Ovary (tissue), 9 donors: ENCODE data around the gene NT5C. TPM values are rescaled to one million over a fixed set of nuclear protein-coding genes. Genes with fewer than 3 reads are reported as not detected.

Source experiments
- DNase-seq, 5 donors: peaks; one replicate each; pipeline ENCODE4 v3.0.0-alpha.2; 2019 to 2020
- H3K27ac ChIP-seq, 2 donors: fragments of 200-600 bp; one replicate each; pipeline versions ENCODE4 v1.5.1 to v1.8.0; 2019 to 2022
- H3K27me3 ChIP-seq: fragments of 200-600 bp; one replicate; pipeline ENCODE4 v1.8.0; 2022
- H3K36me3 ChIP-seq: fragments of 200-600 bp; sonication (generic); one replicate; pipeline ENCODE4 v1.5.1; 2019
- H3K4me1 ChIP-seq: one replicate; pipeline ENCODE4 v1.8.1; 2013; ENCODE audit warnings: mild to moderate bottlenecking, moderate library complexity; ENCODE audit not compliant: insufficient read depth
- H3K4me3 ChIP-seq: fragments of 200-600 bp; sonication (generic); one replicate; pipeline ENCODE4 v1.5.1; 2017
- H3K9me3 ChIP-seq, 2 donors: fragments of 200-600 bp in 1 of 2; sonication (generic) in 1 of 2; one replicate each; pipeline versions ENCODE4 v1.5.1 to v1.8.1; 2013 to 2019; ENCODE audit warnings: mild to moderate bottlenecking in 1 of 2, moderate library complexity in 1 of 2
- EP300 ChIP-seq: sonication (generic); formaldehyde crosslinking; IDR thresholded peaks from one replicate; pipeline ENCODE4 v1.6.1; 2017; ENCODE audit warnings: antibody characterized with exemption
- POLR2A ChIP-seq: fragments of 450-650 bp; IDR thresholded peaks from one replicate; pipeline ENCODE4 v1.6.1; 2017; ENCODE audit warnings: antibody characterized with exemption, mild to moderate bottlenecking, moderate library complexity
- WGBS, 3 donors: extraction: QIAGEN DNeasy Blood & Tissue Kit in 1 of 3; methylation state at CpG; one replicate each; pipeline versions ENCODE4 v1.1.5 to v1.1.7; 2013 to 2017; 5-methylcytosine and 5-hydroxymethylcytosine counted together
- intact Hi-C, 4 donors: fragments of 100-400 bp; cut with DNase I; formaldehyde crosslinking; loops; one replicate each; pipeline versions ENCODE4 v1.11.0 to v1.15.1; 2022 to 2023
- polyA plus RNA-seq, 2 donors: library from polyadenylated mRNA; stranded (reverse); fragments of 200-250 nt in 1 of 2; fragments of 350-450 nt in 1 of 2; fragmentation: Illumina TruSeq in 1 of 2; extraction: RNeasy Lipid Tissue Mini Kit (QIAGEN cat#74804) in 1 of 2; gene quantifications; one replicate each; pipeline ENCODE4 v1.2.3, GENCODE V29; 2013 to 2014
- small RNA-seq: library from RNA; depleted of rRNA; stranded (forward); fragments of <200 nt; gene quantifications from one replicate; pipeline ENCODE3, GENCODE V24; 2016
- total RNA-seq, 7 donors: library from RNA; depleted of rRNA in 2 of 7; stranded (reverse); fragments of >200 nt in 2 of 7; fragmentation: NEBNext Ultra II Directional in 3 of 7; extraction: Animal tissue kit (Norgen Biotek cat#: 25700) in 3 of 7; gene quantifications; one replicate each; pipeline versions ENCODE4 v1.1.0 to v1.2.4, GENCODE V29; 2016 to 2023
- TF ChIP-seq, protein P1 (sequence below), 3 donors: fragments of 450-650 bp in 2 of 3; fragments of 200-600 bp in 1 of 3; IDR thresholded peaks; one replicate each; pipeline versions ENCODE4 v1.5.1 to v1.8.0; 2016 to 2022; ENCODE audit warnings: antibody characterized with exemption in 3 of 3, mild to moderate bottlenecking in 1 of 3
- donor health status: DM: no; HTN: no; CAD: no; lungs with moderate emphysema.
- donor health status: DM: no; HTN: no; CAD: no.
- donor health status: Bipolar disorder and iron deficiency.
- donor health status: DM: yes; HTN: yes; CAD: no.
- donor health status: DM: no; HTN: no; CAD: no.
- donor health status: DM: yes; HTN: yes; CAD: no.

Gene NT5C
- total and polyA plus RNA-seq, 9 donors = 10.0 to 118 (median 65.9) TPM

DNA sequence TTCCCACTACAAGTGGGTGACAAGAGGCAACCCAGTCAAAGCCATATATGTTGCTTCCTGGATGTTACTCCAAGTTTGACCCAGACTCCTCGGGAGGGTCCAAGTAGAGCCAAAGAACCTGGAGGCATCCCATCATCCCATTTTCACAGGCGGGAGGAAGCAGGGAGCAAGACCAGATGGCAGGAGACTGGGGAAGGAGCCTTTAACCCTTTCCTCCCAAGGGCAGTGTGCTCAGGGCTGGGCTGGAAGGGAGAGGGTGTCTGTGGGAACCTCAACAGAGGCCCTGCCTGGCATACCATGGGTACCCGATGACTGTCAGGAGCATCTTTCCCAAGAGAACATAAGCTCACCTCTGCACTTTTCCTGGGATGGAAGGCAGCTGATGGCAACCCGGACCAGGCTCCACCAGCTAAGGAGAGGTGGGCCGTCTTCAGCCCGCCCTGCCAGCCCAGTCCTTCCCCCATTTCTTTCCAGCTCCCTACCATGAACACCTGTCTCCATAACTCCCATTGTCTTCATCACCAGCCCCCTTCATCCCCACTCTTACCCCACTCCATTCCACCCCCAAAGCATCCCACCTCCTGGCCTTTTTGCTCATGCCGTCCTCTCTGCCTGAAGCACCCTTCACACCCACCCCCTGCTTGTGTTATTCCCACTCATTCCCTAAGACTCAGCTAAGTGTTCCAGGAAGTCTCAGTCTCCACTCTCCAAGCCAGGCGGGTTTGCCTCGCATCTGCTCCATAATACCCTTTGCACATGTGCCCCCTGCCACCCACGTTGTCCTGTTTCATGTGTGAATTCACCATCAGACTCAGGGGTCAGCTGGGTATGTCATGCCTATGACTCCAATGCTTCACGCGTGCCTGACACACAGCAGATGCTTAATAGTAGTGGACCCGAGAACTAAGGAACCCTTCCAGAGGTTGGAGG lies 49.7 kb downstream of the NT5C start:
- WGBS, 3 donors = 72 to 73% (median 73%) methylated on average over 13 of the region's 13 CpGs

More for the DNA sequence above, 49.7 kb downstream of the NT5C start:
- H3K4me1 ChIP-seq = peaks cover 4% of the 10 kb centered on the region
- no peak overlapping the region for H3K4me3 ChIP-seq
- DNase-seq = no peak
- no peak overlapping the region for H3K27ac ChIP-seq
- H3K27me3 ChIP-seq = no peaks in the 10 kb centered on the region
- TF ChIP-seq EP300 (no peak), POLR2A (no peak)
- TF ChIP-seq, protein P1, sequence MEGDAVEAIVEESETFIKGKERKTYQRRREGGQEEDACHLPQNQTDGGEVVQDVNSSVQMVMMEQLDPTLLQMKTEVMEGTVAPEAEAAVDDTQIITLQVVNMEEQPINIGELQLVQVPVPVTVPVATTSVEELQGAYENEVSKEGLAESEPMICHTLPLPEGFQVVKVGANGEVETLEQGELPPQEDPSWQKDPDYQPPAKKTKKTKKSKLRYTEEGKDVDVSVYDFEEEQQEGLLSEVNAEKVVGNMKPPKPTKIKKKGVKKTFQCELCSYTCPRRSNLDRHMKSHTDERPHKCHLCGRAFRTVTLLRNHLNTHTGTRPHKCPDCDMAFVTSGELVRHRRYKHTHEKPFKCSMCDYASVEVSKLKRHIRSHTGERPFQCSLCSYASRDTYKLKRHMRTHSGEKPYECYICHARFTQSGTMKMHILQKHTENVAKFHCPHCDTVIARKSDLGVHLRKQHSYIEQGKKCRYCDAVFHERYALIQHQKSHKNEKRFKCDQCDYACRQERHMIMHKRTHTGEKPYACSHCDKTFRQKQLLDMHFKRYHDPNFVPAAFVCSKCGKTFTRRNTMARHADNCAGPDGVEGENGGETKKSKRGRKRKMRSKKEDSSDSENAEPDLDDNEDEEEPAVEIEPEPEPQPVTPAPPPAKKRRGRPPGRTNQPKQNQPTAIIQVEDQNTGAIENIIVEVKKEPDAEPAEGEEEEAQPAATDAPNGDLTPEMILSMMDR (IDR thresholded peaks at IDR 0.05) = no peak
- intact Hi-C loops = no loop called here
- no peaks in the 10 kb centered on the region for H3K36me3 ChIP-seq
- no peaks in the 10 kb centered on the region for H3K9me3 ChIP-seq

Small RNAs within 50 kb of the gene (small RNA-seq; reads per million reads assigned to genes)
- not detected for gene RF00019

Other genes starting within 250 kb of the NT5C start
- gene FADS6, start 238.1 kb downstream of the NT5C start, total RNA-seq = under 1 TPM in 1 of 7 donors, not detected in 6; 0.42 TPM
- gene FADS6, start 238.1 kb downstream of the NT5C start, polyA plus RNA-seq = under 1 TPM in 1 of 2 donors, not detected in 1; 0.12 TPM
- gene USH1G, start 208.5 kb downstream of the NT5C start, total RNA-seq = 1 to 10 TPM in 4 of 7 donors, under 1 TPM in 3; 0.57 to 1.4 (median 1.1) TPM
- gene USH1G, start 208.5 kb downstream of the NT5C start, polyA plus RNA-seq = under 1 TPM; 0.08 to 0.29 TPM
- not detected for gene OTOP2, start 207.5 kb downstream of the NT5C start, total RNA-seq
- not detected for gene OTOP2, start 207.5 kb downstream of the NT5C start, polyA plus RNA-seq
- not detected for gene OTOP3, start 195.8 kb downstream of the NT5C start, total RNA-seq
- not detected for gene OTOP3, start 195.8 kb downstream of the NT5C start, polyA plus RNA-seq
- 10 to 100 TPM in 2 of 7 donors, 1 to 10 TPM in 5; 1.8 to 21.6 (median 5.2) TPM for gene HID1, start 159.0 kb downstream of the NT5C start, total RNA-seq
- 1 to 10 TPM; 4.1 to 7.2 TPM for gene HID1, start 159.0 kb downstream of the NT5C start, polyA plus RNA-seq
- 10 to 100 TPM in 1 of 7 donors, 1 to 10 TPM in 6; 4.5 to 19.2 (median 5.8) TPM for gene CDR2L, start 144.1 kb downstream of the NT5C start, total RNA-seq
- 1 to 10 TPM; 2.1 to 3.3 TPM for gene CDR2L, start 144.1 kb downstream of the NT5C start, polyA plus RNA-seq
- gene MRPL58, start 119.1 kb downstream of the NT5C start, total RNA-seq = 10 to 100 TPM; 17.9 to 40.6 (median 22.0) TPM
- gene MRPL58, start 119.1 kb downstream of the NT5C start, polyA plus RNA-seq = 10 to 100 TPM; 24.3 to 39.7 TPM
- gene ATP5PD, start 84.8 kb downstream of the NT5C start, total RNA-seq = 100 to 1,000 TPM; 137 to 226 (median 153) TPM
- 100 to 1,000 TPM; 199 to 331 TPM for gene ATP5PD, start 84.8 kb downstream of the NT5C start, polyA plus RNA-seq
- gene KCTD2, start 84.5 kb downstream of the NT5C start, total RNA-seq = 10 to 100 TPM; 25.0 to 62.5 (median 50.2) TPM
- 10 to 100 TPM; 35.8 to 66.8 TPM for gene KCTD2, start 84.5 kb downstream of the NT5C start, polyA plus RNA-seq
- gene SLC16A5, start 43.8 kb downstream of the NT5C start, total RNA-seq = 10 to 100 TPM in 5 of 7 donors, 1 to 10 TPM in 2; 6.0 to 20.6 (median 12.6) TPM
- gene SLC16A5, start 43.8 kb downstream of the NT5C start, polyA plus RNA-seq = 1 to 10 TPM; 2.0 to 10.0 TPM
- 1 to 10 TPM; 4.6 to 8.5 (median 5.1) TPM for gene ARMC7, start 21.8 kb downstream of the NT5C start, total RNA-seq
- gene ARMC7, start 21.8 kb downstream of the NT5C start, polyA plus RNA-seq = 10 to 100 TPM in 1 of 2 donors, 1 to 10 TPM in 1; 5.7 to 10.5 TPM
- 10 to 100 TPM; 12.9 to 46.4 (median 20.2) TPM for gene JPT1, start 22.8 kb upstream of the NT5C start, total RNA-seq
- gene JPT1, start 22.8 kb upstream of the NT5C start, polyA plus RNA-seq = 10 to 100 TPM; 20.0 to 54.5 TPM
- 100 to 1,000 TPM in 5 of 7 donors, 10 to 100 TPM in 2; 75.7 to 504 (median 395) TPM for gene SUMO2, start 51.2 kb upstream of the NT5C start, total RNA-seq
- 100 to 1,000 TPM; 120 to 497 TPM for gene SUMO2, start 51.2 kb upstream of the NT5C start, polyA plus RNA-seq
- gene NUP85, start 73.9 kb upstream of the NT5C start, total RNA-seq = 10 to 100 TPM; 23.4 to 82.2 (median 55.1) TPM
- 10 to 100 TPM; 38.1 to 41.1 TPM for gene NUP85, start 73.9 kb upstream of the NT5C start, polyA plus RNA-seq
- 10 to 100 TPM; 23.1 to 48.9 (median 38.3) TPM for gene GGA3, start 129.9 kb upstream of the NT5C start, total RNA-seq
- gene GGA3, start 129.9 kb upstream of the NT5C start, polyA plus RNA-seq = 10 to 100 TPM; 18.2 to 39.6 TPM
- gene MRPS7, start 130.1 kb upstream of the NT5C start, total RNA-seq = 10 to 100 TPM; 19.6 to 44.8 (median 34.3) TPM
- 10 to 100 TPM; 34.1 to 46.4 TPM for gene MRPS7, start 130.1 kb upstream of the NT5C start, polyA plus RNA-seq
- 10 to 100 TPM; 11.8 to 20.3 (median 13.9) TPM for gene MIF4GD, start 139.5 kb upstream of the NT5C start, total RNA-seq
- 10 to 100 TPM; 15.7 to 17.8 TPM for gene MIF4GD, start 139.5 kb upstream of the NT5C start, polyA plus RNA-seq
- gene SLC25A19, start 157.7 kb upstream of the NT5C start, total RNA-seq = 10 to 100 TPM in 2 of 7 donors, 1 to 10 TPM in 5; 6.0 to 12.1 (median 7.9) TPM
- gene SLC25A19, start 157.7 kb upstream of the NT5C start, polyA plus RNA-seq = 1 to 10 TPM; 4.1 to 7.4 TPM